ENCODE data around the gene ADAMTS12. TPM values are rescaled to one million over a fixed set of nuclear protein-coding genes. Genes with fewer than 3 reads are reported as not detected.

ADAMTS12 gene
- polyA plus RNA-seq, 1 of the 3 experiments (the other 2 are of a cell fraction): 2.5 TPM

DNA sequence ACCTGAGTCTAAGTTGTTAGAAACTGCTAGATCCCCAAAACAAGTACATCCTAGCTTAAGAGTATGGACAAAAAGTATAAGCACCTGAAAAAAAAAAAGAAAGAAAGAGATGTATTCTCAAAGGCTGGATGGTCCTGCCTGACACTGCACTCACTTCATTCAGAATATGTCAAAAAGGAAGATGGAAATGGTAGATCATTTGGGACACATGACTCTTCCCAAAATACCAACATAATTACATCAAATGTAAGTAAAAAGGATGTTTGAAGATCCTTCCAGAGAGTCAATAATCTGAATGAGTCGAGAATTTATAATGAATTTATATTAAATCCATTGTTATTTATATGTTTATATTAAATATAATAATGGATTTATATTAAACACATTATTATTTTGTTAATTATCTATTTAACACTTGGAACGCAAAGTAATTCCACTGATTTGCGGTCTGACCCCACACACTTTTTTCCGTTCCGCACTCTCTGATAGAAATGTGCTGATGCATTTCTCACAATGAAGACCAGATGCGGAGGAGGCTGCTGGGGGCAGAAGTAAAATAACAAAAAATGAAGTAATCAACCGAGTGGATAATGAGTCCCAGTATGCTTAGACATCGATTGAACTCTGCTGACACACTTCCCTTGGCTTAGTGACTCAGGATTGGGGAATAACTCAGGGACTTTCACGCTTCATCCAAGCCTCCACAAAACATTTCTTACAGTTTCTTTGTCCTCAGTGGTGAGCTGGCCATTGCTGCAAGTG is 201.2 kb downstream of the ADAMTS12 start (continued):
- TF ChIP-seq, protein P1, sequence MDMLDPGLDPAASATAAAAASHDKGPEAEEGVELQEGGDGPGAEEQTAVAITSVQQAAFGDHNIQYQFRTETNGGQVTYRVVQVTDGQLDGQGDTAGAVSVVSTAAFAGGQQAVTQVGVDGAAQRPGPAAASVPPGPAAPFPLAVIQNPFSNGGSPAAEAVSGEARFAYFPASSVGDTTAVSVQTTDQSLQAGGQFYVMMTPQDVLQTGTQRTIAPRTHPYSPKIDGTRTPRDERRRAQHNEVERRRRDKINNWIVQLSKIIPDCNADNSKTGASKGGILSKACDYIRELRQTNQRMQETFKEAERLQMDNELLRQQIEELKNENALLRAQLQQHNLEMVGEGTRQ (IDR thresholded peaks at IDR 0.05; ENCODE audit: borderline replicate concordance, low read depth, low read length): no peak
- TF ChIP-seq, protein P2, sequence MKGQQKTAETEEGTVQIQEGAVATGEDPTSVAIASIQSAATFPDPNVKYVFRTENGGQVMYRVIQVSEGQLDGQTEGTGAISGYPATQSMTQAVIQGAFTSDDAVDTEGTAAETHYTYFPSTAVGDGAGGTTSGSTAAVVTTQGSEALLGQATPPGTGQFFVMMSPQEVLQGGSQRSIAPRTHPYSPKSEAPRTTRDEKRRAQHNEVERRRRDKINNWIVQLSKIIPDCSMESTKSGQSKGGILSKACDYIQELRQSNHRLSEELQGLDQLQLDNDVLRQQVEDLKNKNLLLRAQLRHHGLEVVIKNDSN (IDR thresholded peaks at IDR 0.05; ENCODE audit: borderline replicate concordance, low read depth): no peak
- TF ChIP-seq, protein P3, sequence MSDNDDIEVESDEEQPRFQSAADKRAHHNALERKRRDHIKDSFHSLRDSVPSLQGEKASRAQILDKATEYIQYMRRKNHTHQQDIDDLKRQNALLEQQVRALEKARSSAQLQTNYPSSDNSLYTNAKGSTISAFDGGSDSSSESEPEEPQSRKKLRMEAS (IDR thresholded peaks at IDR 0.05; ENCODE audit: low read depth): no peak
- TF ChIP-seq SIN3A (IDR thresholded peaks at IDR 0.05; ENCODE audit: borderline replicate concordance, low read depth, low read length): no peak
- no peak for TF ChIP-seq NFIC (IDR thresholded peaks at IDR 0.05; ENCODE audit: borderline replicate concordance)

- Histone ChIP-seq H3K9me3 (no peaks in the 10 kb centered on the region), H3K4me3 (ENCODE audit: low read depth in 2 of 2, low read length in 1 of 2) (no peak overlapping the region), H3K79me2 (ENCODE audit: insufficient read depth) (no peaks in the 10 kb centered on the region), H3F3A (replicated peaks; ENCODE audit: insufficient read depth) (peaks cover 3% of the 10 kb centered on the region), H3K27me3 (ENCODE audit: insufficient read depth) (no peaks in the 10 kb centered on the region), H3K9me2 (no peaks in the 10 kb centered on the region), H3K9ac (no peak overlapping the region), H2AFZ (ENCODE audit: low read depth) (no peak overlapping the region), H3K27ac (ENCODE audit: low read depth in 2 of 2, low read length in 1 of 2) (no peak overlapping the region), H3K36me3 (replicated peaks in 1 of 2; ENCODE audit: control insufficient read depth in 1 of 2, insufficient read depth in 2 of 2, low read length in 1 of 2) (no peaks in the 10 kb centered on the region), H3K4me2 (no peak overlapping the region), H4K20me1 (ENCODE audit: insufficient read depth) (no peaks in the 10 kb centered on the region), H3K4me1 (ENCODE audit: control insufficient read depth in 1 of 2, insufficient read depth in 2 of 2, low read depth in 1 of 2, low read length in 1 of 2) (no peaks in the 10 kb centered on the region)
- no peak for TF ChIP-seq IRF3 (IDR thresholded peaks at IDR 0.05; ENCODE audit: low read depth, low read length)
- no peak for TF ChIP-seq EZH2phosphoT487 (IDR thresholded peaks at IDR 0.05; ENCODE audit: borderline replicate concordance, low read depth)
- TF ChIP-seq CTCF (IDR thresholded peaks at IDR 0.05): no peak
- no peak for TF ChIP-seq GATA2 (CRISPR knock-in tag; IDR thresholded peaks at IDR 0.05)
- TF ChIP-seq, protein P4, sequence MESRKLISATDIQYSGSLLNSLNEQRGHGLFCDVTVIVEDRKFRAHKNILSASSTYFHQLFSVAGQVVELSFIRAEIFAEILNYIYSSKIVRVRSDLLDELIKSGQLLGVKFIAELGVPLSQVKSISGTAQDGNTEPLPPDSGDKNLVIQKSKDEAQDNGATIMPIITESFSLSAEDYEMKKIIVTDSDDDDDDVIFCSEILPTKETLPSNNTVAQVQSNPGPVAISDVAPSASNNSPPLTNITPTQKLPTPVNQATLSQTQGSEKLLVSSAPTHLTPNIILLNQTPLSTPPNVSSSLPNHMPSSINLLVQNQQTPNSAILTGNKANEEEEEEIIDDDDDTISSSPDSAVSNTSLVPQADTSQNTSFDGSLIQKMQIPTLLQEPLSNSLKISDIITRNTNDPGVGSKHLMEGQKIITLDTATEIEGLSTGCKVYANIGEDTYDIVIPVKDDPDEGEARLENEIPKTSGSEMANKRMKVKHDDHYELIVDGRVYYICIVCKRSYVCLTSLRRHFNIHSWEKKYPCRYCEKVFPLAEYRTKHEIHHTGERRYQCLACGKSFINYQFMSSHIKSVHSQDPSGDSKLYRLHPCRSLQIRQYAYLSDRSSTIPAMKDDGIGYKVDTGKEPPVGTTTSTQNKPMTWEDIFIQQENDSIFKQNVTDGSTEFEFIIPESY (IDR thresholded peaks at IDR 0.05; ENCODE audit: borderline replicate concordance, low read depth): no peak
- TF ChIP-seq RCOR1 (IDR thresholded peaks at IDR 0.05; ENCODE audit: low read length): no peak
- 33% methylated on average over 4 of the region's 4 CpGs for WGBS (ENCODE audit: low lambda C conversion rate)
- DNase-seq: no peak
- ChIA-PET CTCF (no interaction called here), POLR2A (no interaction called here)
These were observed 203.3 kb downstream of the ADAMTS12 start for GRCh38 chr5:33688526-33688925.

All from SK-N-SH (cell line).